Neural cell (in vitro differentiated cells): ENCODE data around the gene PBX3. TPM values are rescaled to one million over a fixed set of nuclear protein-coding genes. Genes with fewer than 3 reads are reported as not detected.

Source experiments
- H2AFZ ChIP-seq: fragments of 200-600, 300-800 bp; sonication (generic), shearing (Covaris generic); 2 replicates; pipeline ENCODE4 v1.6.0; 2014; ENCODE audit warnings: low read depth, mild to moderate bottlenecking, antibody characterized with exemption, low read length, moderate library complexity
- H3F3A ChIP-seq: fragments of 200-600 bp; shearing (Covaris generic); 2 replicates; pipeline ENCODE4 v1.6.1; 2016; ENCODE audit warnings: mild to moderate bottlenecking, moderate library complexity, mixed read lengths, antibody characterized with exemption, low read length; ENCODE audit not compliant: insufficient read depth, poor library complexity, severe bottlenecking
- H3K27ac ChIP-seq: fragments of 200-600, 300-800 bp; sonication (generic), shearing (Covaris generic); 2 replicates; pipeline ENCODE4 v1.5.1; 2014; ENCODE audit warnings: mild to moderate bottlenecking, low read length, moderate library complexity
- H3K27me3 ChIP-seq: fragments of 300-800, 200-600 bp; sonication (generic), shearing (Covaris generic); 2 replicates; pipeline ENCODE4 v1.6.0; 2014; ENCODE audit warnings: mild to moderate bottlenecking, low read depth, low read length, moderate library complexity; ENCODE audit not compliant: insufficient read depth
- H3K36me3 ChIP-seq: fragments of 300-800, 200-600 bp; sonication (generic), shearing (Covaris generic); 2 replicates; pipeline ENCODE4 v1.5.1; 2014; ENCODE audit warnings: mild to moderate bottlenecking, antibody characterized with exemption, low read length, moderate library complexity; ENCODE audit not compliant: insufficient read depth
- H3K4me2 ChIP-seq: fragments of 300-800, 200-600 bp; sonication (generic), shearing (Covaris generic); 2 replicates; pipeline ENCODE4 v1.6.0; 2014; ENCODE audit warnings: mild to moderate bottlenecking, low read length
- H3K4me3 ChIP-seq: fragments of 300-800, 200-600 bp; sonication (generic), shearing (Covaris generic); 2 replicates; pipeline ENCODE4 v1.5.1; 2014; ENCODE audit warnings: mild to moderate bottlenecking, low read length, moderate library complexity
- H3K79me2 ChIP-seq: fragments of 200-600 bp; shearing (Covaris generic); replicated peaks from 2 replicates; pipeline ENCODE4 v1.6.0; 2014; ENCODE audit warnings: mild to moderate bottlenecking, low read length, moderate library complexity; ENCODE audit not compliant: insufficient read depth
- H3K9ac ChIP-seq: fragments of 300-800, 200-600 bp; sonication (generic), shearing (Covaris generic); 2 replicates; pipeline ENCODE4 v1.6.1; 2016; ENCODE audit warnings: mild to moderate bottlenecking, low read length, mixed read lengths
- H3K9me2 ChIP-seq: fragments of 200-600 bp; shearing (Covaris generic); 2 replicates; pipeline ENCODE4 v1.6.1; 2016; ENCODE audit warnings: mild to moderate bottlenecking, low read length, mixed read lengths; ENCODE audit not compliant: insufficient read depth
- H3K9me3 ChIP-seq: fragments of 200-600, 300-800 bp; sonication (generic), shearing (Covaris generic); 2 replicates; pipeline ENCODE4 v1.6.1; 2016; ENCODE audit warnings: mild to moderate bottlenecking, mixed run types, low read length, moderate library complexity, mixed read lengths
- H4K20me1 ChIP-seq: fragments of 200-600 bp; shearing (Covaris generic); 2 replicates; pipeline ENCODE4 v1.6.1; 2016; ENCODE audit warnings: mild to moderate bottlenecking, mixed run types; ENCODE audit not compliant: insufficient read depth
- EP300 ChIP-seq: fragments of 450-650 bp; conservative IDR thresholded peaks from 2 replicates; pipeline ENCODE4 v1.6.1; 2014; ENCODE audit warnings: antibody characterized with exemption, mild to moderate bottlenecking, moderate library complexity; ENCODE audit not compliant: poor library complexity, severe bottlenecking
- EZH2 ChIP-seq: fragments of 200-600, 300-800 bp; shearing (Covaris generic), sonication (generic); IDR thresholded peaks from 2 replicates; pipeline ENCODE4 v1.6.1; 2014; ENCODE audit warnings: antibody characterized with exemption, low read length, borderline replicate concordance, mild to moderate bottlenecking; ENCODE audit not compliant: insufficient read depth, poor library complexity, severe bottlenecking
- MXI1 ChIP-seq: fragments of 450-650 bp; conservative IDR thresholded peaks from 2 replicates; pipeline ENCODE4 v1.6.1; 2014; ENCODE audit warnings: antibody characterized with exemption, mild to moderate bottlenecking; ENCODE audit not compliant: poor library complexity, severe bottlenecking
- POLR2AphosphoS5 ChIP-seq: IDR thresholded peaks from 2 replicates; pipeline ENCODE4 v1.6.1; 2012
- RAD21 ChIP-seq: fragments of 450-650 bp; conservative IDR thresholded peaks from 2 replicates; pipeline ENCODE4 v1.6.1; 2014; ENCODE audit warnings: antibody characterized with exemption, mild to moderate bottlenecking, moderate library complexity
- REST ChIP-seq: IDR thresholded peaks from 2 replicates; pipeline ENCODE4 v1.6.1; 2012; ENCODE audit warnings: borderline replicate concordance
- SMC3 ChIP-seq: fragments of 450-650 bp; conservative IDR thresholded peaks from 2 replicates; pipeline ENCODE4 v1.6.1; 2014; ENCODE audit warnings: antibody characterized with exemption, mild to moderate bottlenecking, moderate library complexity; ENCODE audit not compliant: poor library complexity
- TAF1 ChIP-seq: IDR thresholded peaks from 2 replicates; pipeline ENCODE4 v1.6.1; 2012; ENCODE audit warnings: low read depth
- polyA plus RNA-seq: library from polyadenylated mRNA; depleted of rRNA; stranded (reverse); fragments of >200 nt; gene quantifications from 2 replicates; pipeline ENCODE4 v1.2.3, GENCODE V29; 2014
- TF ChIP-seq, protein P1 (sequence below): fragments of 450-650 bp; IDR thresholded peaks from 2 replicates; pipeline ENCODE4 v1.5.1; 2014; ENCODE audit warnings: antibody characterized with exemption, mild to moderate bottlenecking, moderate library complexity; ENCODE audit not compliant: poor library complexity, severe bottlenecking

The PBX3 gene
- polyA plus RNA-seq, 1 donor from 2014 or later: 398 TPM

DNA sequence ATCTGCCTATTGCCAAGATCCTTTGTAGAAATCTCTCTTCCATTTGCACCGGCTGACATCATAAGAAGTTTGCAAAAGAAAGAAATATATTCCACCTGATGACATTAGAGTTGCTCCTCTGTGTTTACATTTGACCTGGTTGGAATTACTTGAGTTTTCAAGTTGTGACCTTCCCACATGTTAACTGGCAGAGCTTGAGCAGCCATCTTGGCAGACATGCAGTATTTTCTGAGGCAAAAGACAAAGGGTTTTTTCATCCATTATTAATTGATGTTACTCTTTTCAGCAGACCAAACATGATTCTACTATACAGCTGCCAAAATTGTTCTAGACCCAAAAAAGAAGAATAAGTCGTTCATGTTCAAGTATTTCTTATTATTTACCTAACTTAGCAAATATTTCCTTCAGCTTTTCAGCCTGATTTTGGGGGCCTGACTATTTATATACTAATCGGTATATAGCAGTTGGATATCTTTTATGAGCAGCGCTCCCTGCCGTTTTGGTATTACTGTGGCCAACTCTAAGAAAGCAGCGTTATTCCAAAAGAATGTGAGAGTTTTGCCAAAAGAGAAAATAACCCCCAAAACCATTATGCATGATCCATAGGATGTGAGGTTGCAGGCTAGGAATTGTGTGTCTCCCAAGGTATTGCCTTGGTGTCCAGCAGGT lies 212.9 kb downstream of the PBX3 start:
- no peak overlapping the region for H3K4me3 ChIP-seq
- no peak overlapping the region for H3K9ac ChIP-seq
- H3K4me2 ChIP-seq: no peak overlapping the region
- no peaks in the 10 kb centered on the region for H4K20me1 ChIP-seq
- TF ChIP-seq, protein P1, sequence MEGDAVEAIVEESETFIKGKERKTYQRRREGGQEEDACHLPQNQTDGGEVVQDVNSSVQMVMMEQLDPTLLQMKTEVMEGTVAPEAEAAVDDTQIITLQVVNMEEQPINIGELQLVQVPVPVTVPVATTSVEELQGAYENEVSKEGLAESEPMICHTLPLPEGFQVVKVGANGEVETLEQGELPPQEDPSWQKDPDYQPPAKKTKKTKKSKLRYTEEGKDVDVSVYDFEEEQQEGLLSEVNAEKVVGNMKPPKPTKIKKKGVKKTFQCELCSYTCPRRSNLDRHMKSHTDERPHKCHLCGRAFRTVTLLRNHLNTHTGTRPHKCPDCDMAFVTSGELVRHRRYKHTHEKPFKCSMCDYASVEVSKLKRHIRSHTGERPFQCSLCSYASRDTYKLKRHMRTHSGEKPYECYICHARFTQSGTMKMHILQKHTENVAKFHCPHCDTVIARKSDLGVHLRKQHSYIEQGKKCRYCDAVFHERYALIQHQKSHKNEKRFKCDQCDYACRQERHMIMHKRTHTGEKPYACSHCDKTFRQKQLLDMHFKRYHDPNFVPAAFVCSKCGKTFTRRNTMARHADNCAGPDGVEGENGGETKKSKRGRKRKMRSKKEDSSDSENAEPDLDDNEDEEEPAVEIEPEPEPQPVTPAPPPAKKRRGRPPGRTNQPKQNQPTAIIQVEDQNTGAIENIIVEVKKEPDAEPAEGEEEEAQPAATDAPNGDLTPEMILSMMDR: no peak
- TF ChIP-seq MXI1 (no peak), POLR2AphosphoS5 (no peak), RAD21 (no peak)
- peaks cover 5% of the 10 kb centered on the region for H3F3A ChIP-seq
- H3K9me2 ChIP-seq: no peaks in the 10 kb centered on the region
- H3K9me3 ChIP-seq: no peaks in the 10 kb centered on the region
- H3K27me3 ChIP-seq: no peaks in the 10 kb centered on the region
- H3K79me2 ChIP-seq: no peaks in the 10 kb centered on the region
- H2AFZ ChIP-seq: no peak overlapping the region
- no peak overlapping the region for H3K27ac ChIP-seq
- peaks cover 9% of the 10 kb centered on the region for H3K36me3 ChIP-seq

DNA sequence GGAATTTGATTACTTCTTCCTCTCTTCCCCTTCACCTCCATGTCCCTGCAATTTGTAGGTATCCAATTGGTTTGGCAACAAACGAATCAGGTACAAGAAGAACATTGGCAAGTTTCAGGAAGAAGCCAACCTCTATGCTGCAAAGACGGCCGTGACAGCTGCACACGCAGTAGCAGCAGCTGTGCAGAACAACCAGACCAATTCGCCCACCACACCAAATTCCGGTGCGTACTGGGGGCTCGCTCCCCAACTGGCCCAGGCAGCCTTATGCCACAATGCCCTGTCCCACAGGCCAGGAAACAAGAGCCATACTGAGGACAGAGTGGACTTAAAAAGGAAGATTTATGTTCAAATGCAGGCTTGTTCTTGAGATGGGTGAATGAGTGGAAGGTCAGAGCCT lies 213.5 kb downstream of the PBX3 start:
- H3K9me3 ChIP-seq: no peaks in the 10 kb centered on the region
- H3K4me2 ChIP-seq: no peak overlapping the region
- H3K27ac ChIP-seq: no peak overlapping the region
- peaks cover 5% of the 10 kb centered on the region for H3F3A ChIP-seq
- no peaks in the 10 kb centered on the region for H4K20me1 ChIP-seq
- no peaks in the 10 kb centered on the region for H3K79me2 ChIP-seq
- no peak overlapping the region for H3K4me3 ChIP-seq
- TF ChIP-seq TAF1 (no peak), SMC3 (no peak), RAD21 (no peak), REST (no peak)
- H3K36me3 ChIP-seq: peaks cover 9% of the 10 kb centered on the region
- no peak overlapping the region for H3K9ac ChIP-seq
- no peak overlapping the region for H2AFZ ChIP-seq
- no peaks in the 10 kb centered on the region for H3K27me3 ChIP-seq
- no peaks in the 10 kb centered on the region for H3K9me2 ChIP-seq

- TF ChIP-seq POLR2AphosphoS5 (no peak), REST (no peak), TAF1 (no peak), RAD21 (no peak), EP300 (no peak), EZH2 (no peak), SMC3 (no peak), MXI1 (no peak)
- TF ChIP-seq, protein P1: no peak
- Histone ChIP-seq H3K36me3 (peaks cover 9% of the 10 kb centered on the region), H3K9me3 (no peaks in the 10 kb centered on the region), H3K9ac (no peak overlapping the region), H3K27me3 (no peaks in the 10 kb centered on the region), H3K4me2 (no peak overlapping the region), H3K4me3 (no peak overlapping the region), H3K27ac (no peak overlapping the region), H3K9me2 (no peaks in the 10 kb centered on the region), H2AFZ (no peak overlapping the region), H4K20me1 (no peaks in the 10 kb centered on the region), H3K79me2 (no peaks in the 10 kb centered on the region), H3F3A (peaks cover 5% of the 10 kb centered on the region)
Observed at GRCh38 chr9:125961072-125961471, 213.9 kb downstream of the PBX3 start.
